WTC11 (cell line): Measurements from ENCODE around the gene CT47A1. TPM values are rescaled to one million over a fixed set of nuclear protein-coding genes. Genes with fewer than 3 reads are reported as not detected.

Experiments used
- ATAC-seq: fragments of 200-7000 bp; cut with Tn5 transposase; 2 replicates; pipeline ENCODE4 v1.10.0; 2021; ENCODE audit warnings: mild to moderate bottlenecking, moderate library complexity
- CTCF ChIA-PET: fragments of 300-600 bp; sonication (Branson Sonifier 250); formaldehyde crosslinking; loops from one replicate; lab custom pipeline; 2021; ENCODE audit warnings: antibody characterized with exemption; lab: Charles Lee
- POLR2A ChIA-PET: fragments of 350-600 bp; sonication (Branson Sonifier 250); formaldehyde crosslinking; loops from one replicate; lab custom pipeline; 2021; ENCODE audit warnings: antibody characterized with exemption; lab: Charles Lee
- DNase-seq: peaks from one replicate; pipeline ENCODE4 v3.0.0; 2021; ENCODE audit warnings: low spot score
- H3K27ac Mint-ChIP-seq: 2 replicates; pipeline ENCODE4 v1.8.0; 2021; ENCODE audit warnings: mixed read lengths
- H3K27me3 Mint-ChIP-seq: 2 replicates; pipeline ENCODE4 v1.8.0; 2021; ENCODE audit warnings: low read depth, mild to moderate bottlenecking, moderate library complexity, mixed read lengths
- H3K36me3 Mint-ChIP-seq: 2 replicates; pipeline ENCODE4 v1.8.0; 2021; ENCODE audit warnings: mixed read lengths
- H3K4me1 Mint-ChIP-seq: 2 replicates; pipeline ENCODE4 v1.8.0; 2022; ENCODE audit warnings: mixed read lengths
- H3K4me3 Mint-ChIP-seq: 2 replicates; pipeline ENCODE4 v1.8.0; 2021; ENCODE audit warnings: mild to moderate bottlenecking, moderate library complexity, mixed read lengths
- H3K9me3 Mint-ChIP-seq: 2 replicates; pipeline ENCODE4 v1.8.0; 2021; ENCODE audit warnings: mixed read lengths
- ARID4B ChIP-seq: sonication (generic); formaldehyde crosslinking; IDR thresholded peaks from 2 replicates; pipeline ENCODE4 v1.8.0; 2023; ENCODE audit warnings: missing genetic modification reagents, mild to moderate bottlenecking, borderline replicate concordance
- ATF1 ChIP-seq: sonication (generic); formaldehyde crosslinking; IDR thresholded peaks from 2 replicates; pipeline ENCODE4 v1.8.1; 2023; ENCODE audit warnings: mild to moderate bottlenecking, moderate library complexity, missing genetic modification reagents
- ATF6 ChIP-seq: sonication (generic); formaldehyde crosslinking; IDR thresholded peaks from 2 replicates; pipeline ENCODE4 v1.8.1; 2023; ENCODE audit warnings: mild to moderate bottlenecking, missing genetic modification reagents
- CTCF ChIP-seq: fragments of 200-600 bp; IDR thresholded peaks from 2 replicates; pipeline ENCODE4 v1.8.0; 2022; ENCODE audit warnings: antibody characterized with exemption
- NFE2L1 ChIP-seq: sonication (generic); formaldehyde crosslinking; IDR thresholded peaks from 2 replicates; pipeline ENCODE4 v1.8.1; 2023; ENCODE audit warnings: missing genetic modification reagents
- NR1H2 ChIP-seq: sonication (generic); formaldehyde crosslinking; IDR thresholded peaks from 2 replicates; pipeline ENCODE4 v1.9.0; 2021; ENCODE audit warnings: mild to moderate bottlenecking, moderate library complexity, missing genetic modification reagents
- RELA ChIP-seq: sonication (generic); formaldehyde crosslinking; IDR thresholded peaks from 2 replicates; pipeline ENCODE4 v1.8.1; 2022; ENCODE audit warnings: missing genetic modification reagents, mild to moderate bottlenecking, borderline replicate concordance
- SMAD3 ChIP-seq: sonication (generic); formaldehyde crosslinking; IDR thresholded peaks from 2 replicates; pipeline ENCODE4 v1.8.0; 2022; ENCODE audit warnings: missing genetic modification reagents, mild to moderate bottlenecking, borderline replicate concordance
- USF1 ChIP-seq: sonication (generic); formaldehyde crosslinking; IDR thresholded peaks from 2 replicates; pipeline ENCODE4 v1.8.0; 2022; ENCODE audit warnings: mild to moderate bottlenecking, missing genetic modification reagents
- ZNF416 ChIP-seq: fragments of 250-450 bp; sonication (Bioruptor Pico); IDR thresholded peaks from 2 replicates; pipeline ENCODE4 v1.9.0; 2021; ENCODE audit warnings: mild to moderate bottlenecking, inconsistent platforms
- ZNF512 ChIP-seq: sonication (generic); formaldehyde crosslinking; IDR thresholded peaks from 2 replicates; pipeline ENCODE4 v1.8.1; 2022; ENCODE audit warnings: missing genetic modification reagents, borderline replicate concordance
- ZNF671 ChIP-seq: fragments of 250-450 bp; sonication (Bioruptor Pico); IDR thresholded peaks from 2 replicates; pipeline ENCODE4 v1.8.0; 2021; ENCODE audit warnings: mild to moderate bottlenecking
- total RNA-seq: library from RNA; stranded (reverse); gene quantifications from 3 replicates; pipeline ENCODE4 v1.2.3, GENCODE V29; 2021

Gene CT47A1
- total RNA-seq, 1 experiment from 2014 or later: not detected

- H3K36me3 Mint-ChIP-seq: no peaks in the 10 kb centered on the region
Observed at GRCh38 chrX:121013897-121014455, 28.4 kb upstream of the CT47A1 start.

More at GRCh38 chrX:121013897-121014455, 28.4 kb upstream of the CT47A1 start:
- DNase-seq (no peak), ATAC-seq (no peak)
- CTCF ChIA-PET: no interaction called here
- Mint-ChIP-seq H3K27ac (no peak overlapping the region), H3K4me1 (no peaks in the 10 kb centered on the region), H3K9me3 (no peaks in the 10 kb centered on the region), H3K4me3 (no peak overlapping the region), H3K27me3 (peaks cover 4% of the 10 kb centered on the region; the same call in 1 of the 2 replicates)
- POLR2A ChIA-PET: no interaction called here
- TF ChIP-seq ZNF512 (CRISPR knock-in tag) (no peak), NFE2L1 (CRISPR knock-in tag) (no peak), CTCF (no peak), SMAD3 (CRISPR knock-in tag) (no peak), ATF1 (no peak), NR1H2 (CRISPR knock-in tag) (no peak), USF1 (CRISPR knock-in tag) (no peak), ARID4B (CRISPR knock-in tag) (no peak), ZNF671 (CRISPR knock-in tag) (no peak), ZNF416 (CRISPR knock-in tag) (no peak), RELA (no peak), ATF6 (no peak)
- TF ChIP-seq, all 79 proteins: peak for 0
